Right lobe of liver (tissue), 4 donors: Measurements from ENCODE around the gene TIMM22.

Experiments
- CTCF ChIP-seq, 4 donors: fragments of 200-600 bp in 3 of 4; fragments of 450-650 bp in 1 of 4; IDR thresholded peaks; one replicate each; pipeline versions ENCODE4 v1.5.1 to v1.8.0; 2016 to 2022; ENCODE audit warnings: antibody characterized with exemption in 4 of 4, mild to moderate bottlenecking in 2 of 4
- POLR2A ChIP-seq: fragments of 450-650 bp; IDR thresholded peaks from one replicate; pipeline ENCODE4 v1.6.1; 2017; ENCODE audit warnings: antibody characterized with exemption, mild to moderate bottlenecking
- donor health status: DM: no; HTN: no; CAD: no.
- donor health status: DM: no; HTN: no; CAD: no.
- donor health status: DM: no; HTN: yes; CAD: no.

- TF ChIP-seq CTCF (IDR thresholded peaks at IDR 0.05) (no peak), POLR2A (no peak)
Measured at GRCh38 chr17:1047879-1048470, 51.0 kb downstream of the TIMM22 start.
